ENCODE data around the gene ECEL1.

GRCh38 chr2:232435805-232436204, 51.8 kb downstream of the ECEL1 start:
- TF ChIP-seq CTCF (conservative IDR thresholded peaks at IDR 0.05) (no peak), ZFX (IDR thresholded peaks at IDR 0.05) (no peak)
